ENCODE results near the gene GPR83. TPM values are rescaled to one million over a fixed set of nuclear protein-coding genes. Genes with fewer than 3 reads are reported as not detected.

Gene GPR83
- under 1 TPM in 1 of 4 donors, not detected in 3; 0.09 TPM for total RNA-seq

DNA sequence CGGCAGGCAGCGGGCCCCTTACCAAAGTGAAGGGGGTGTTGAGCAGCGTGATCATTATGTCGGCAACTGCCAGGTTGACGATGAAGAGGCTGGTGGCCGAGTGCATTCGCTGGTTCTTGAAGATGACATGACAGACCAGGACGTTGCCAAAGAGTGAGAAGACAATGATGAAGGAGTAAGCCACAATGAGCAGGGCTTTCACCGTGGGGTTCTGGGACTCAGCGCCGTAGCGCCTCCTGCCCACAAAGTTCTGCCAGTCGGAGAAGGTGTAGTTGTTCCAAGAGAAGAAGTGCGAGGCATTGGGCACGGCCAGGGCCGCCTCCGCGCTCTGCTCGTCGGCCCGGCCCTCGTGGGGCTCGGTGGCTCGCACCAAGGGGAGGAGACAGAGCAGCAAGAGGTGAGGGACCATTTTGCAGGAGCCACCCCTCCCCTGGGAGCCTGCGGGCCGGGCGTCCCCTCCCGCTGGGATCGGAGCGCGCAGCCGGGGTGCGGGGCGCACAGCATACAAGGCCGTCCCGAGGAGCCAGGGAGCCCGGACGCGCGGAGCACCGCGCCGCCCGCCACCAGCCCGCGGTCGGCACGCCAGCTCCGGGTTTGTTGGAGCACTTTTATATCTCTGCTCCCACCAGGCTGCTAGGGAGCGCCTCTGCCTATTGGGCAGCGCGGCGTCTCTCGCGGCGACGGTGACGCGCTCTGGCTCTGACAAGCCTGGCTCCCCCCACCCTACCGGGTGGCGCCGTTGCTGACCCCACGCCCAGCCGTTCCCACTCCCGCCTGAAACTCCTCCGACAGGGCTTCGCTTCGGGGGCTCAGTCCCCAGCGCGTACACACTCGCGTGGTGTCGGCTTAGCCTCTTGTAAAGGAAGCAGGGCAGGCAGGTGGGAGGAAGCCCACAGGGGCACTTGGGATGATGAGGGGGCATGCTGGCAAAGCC, at the start of gene GPR83:
Gene GPR83 (minus strand): TSS at position 581 of the 934 bp plus-strand sequence. CDS start 172 bp downstream, at position 409.
- DNase-seq (ENCODE audit: low spot score) (no peak), ATAC-seq (ENCODE audit: low FRiP score) (no peak)
- TF ChIP-seq, protein P1, sequence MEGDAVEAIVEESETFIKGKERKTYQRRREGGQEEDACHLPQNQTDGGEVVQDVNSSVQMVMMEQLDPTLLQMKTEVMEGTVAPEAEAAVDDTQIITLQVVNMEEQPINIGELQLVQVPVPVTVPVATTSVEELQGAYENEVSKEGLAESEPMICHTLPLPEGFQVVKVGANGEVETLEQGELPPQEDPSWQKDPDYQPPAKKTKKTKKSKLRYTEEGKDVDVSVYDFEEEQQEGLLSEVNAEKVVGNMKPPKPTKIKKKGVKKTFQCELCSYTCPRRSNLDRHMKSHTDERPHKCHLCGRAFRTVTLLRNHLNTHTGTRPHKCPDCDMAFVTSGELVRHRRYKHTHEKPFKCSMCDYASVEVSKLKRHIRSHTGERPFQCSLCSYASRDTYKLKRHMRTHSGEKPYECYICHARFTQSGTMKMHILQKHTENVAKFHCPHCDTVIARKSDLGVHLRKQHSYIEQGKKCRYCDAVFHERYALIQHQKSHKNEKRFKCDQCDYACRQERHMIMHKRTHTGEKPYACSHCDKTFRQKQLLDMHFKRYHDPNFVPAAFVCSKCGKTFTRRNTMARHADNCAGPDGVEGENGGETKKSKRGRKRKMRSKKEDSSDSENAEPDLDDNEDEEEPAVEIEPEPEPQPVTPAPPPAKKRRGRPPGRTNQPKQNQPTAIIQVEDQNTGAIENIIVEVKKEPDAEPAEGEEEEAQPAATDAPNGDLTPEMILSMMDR (IDR thresholded peaks at IDR 0.05) = no peak

DNA sequence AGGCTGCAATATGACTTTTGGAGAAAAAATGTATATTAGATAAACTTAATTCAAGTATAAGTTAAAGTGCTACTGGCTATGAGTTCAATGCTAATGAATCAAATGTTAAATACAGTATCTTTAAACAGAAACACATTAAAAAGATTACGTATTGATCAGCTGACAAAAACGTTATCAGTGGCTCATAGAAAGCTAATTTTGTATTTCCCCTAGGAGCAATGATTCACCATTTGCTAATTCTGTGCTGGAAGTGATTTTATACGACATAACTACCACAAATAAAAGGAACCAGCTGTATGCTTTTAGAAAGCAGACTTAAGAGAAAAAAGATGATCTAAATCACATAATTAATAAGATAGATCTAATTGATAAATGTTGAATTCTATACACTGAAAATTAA, 48.8 kb upstream of the GPR83 start:
- no peak for DNase-seq (ENCODE audit: low spot score)
- TF ChIP-seq, protein P1 (IDR thresholded peaks at IDR 0.05) = no peak
- no peak for ATAC-seq (ENCODE audit: low FRiP score)

DNA sequence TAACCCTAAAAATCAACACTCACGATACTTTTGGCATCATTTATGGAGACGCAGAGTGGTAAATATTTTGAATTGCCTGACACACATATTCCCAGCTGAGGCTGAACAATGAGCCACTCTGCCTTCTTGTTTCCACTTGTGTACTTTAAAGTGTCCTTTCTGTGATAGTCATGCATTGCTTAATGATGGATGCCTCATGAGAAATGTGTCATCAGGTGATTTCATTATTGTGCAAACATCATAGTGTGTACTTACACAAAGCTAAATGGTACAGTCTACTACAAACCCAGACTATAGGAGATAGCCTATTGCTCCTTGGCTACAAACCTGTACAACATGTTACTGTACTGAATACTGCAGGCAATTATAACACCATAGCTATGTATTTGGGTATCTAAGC, 48.2 kb upstream of the GPR83 start:
- DNase-seq (ENCODE audit: low spot score) = no peak
- TF ChIP-seq, protein P1 (IDR thresholded peaks at IDR 0.05) = no peak
- no peak for ATAC-seq (ENCODE audit: low FRiP score)

DNA sequence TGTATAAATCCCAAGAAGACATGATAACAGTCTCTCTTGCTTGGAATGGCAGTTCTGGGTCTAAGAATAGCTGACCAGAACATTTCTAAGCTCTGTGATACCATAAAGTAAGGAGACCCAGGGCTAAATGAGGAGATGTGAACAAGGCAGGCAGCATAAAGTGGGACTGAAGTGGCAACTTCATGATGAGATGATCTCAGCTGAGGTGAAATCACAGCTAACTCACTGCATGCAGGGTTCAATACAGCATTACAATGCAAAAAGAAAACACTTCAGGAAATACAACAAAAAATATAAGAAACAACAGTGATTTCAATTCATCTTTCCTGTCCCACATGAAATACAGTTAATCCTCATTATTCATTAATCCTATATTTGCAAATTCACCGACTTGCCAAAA, 47.8 kb upstream of the GPR83 start:
- DNase-seq (ENCODE audit: low spot score) (no peak), ATAC-seq (ENCODE audit: low FRiP score) (no peak)
- TF ChIP-seq, protein P1 (IDR thresholded peaks at IDR 0.05) = no peak

DNA sequence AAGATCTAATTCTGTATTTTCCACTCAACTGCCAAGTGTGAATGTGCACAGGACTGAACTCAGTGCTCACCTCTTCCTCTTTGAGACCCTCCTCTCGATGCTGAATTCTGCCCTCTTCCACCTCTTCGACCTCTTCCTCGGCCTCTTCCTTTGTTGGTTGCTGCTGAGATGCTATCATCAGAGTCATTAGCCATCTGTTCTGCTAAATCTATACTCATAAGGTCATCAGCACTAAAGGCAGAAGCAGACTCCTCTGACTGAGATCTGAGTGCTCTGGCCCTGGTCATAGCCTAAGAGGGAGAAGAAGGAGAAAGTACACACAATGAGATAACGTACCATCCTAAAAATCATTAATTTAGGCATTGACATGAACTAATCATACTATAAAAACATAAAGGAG, 45.9 kb upstream of the GPR83 start:
- no peak for ATAC-seq (ENCODE audit: low FRiP score)

DNA sequence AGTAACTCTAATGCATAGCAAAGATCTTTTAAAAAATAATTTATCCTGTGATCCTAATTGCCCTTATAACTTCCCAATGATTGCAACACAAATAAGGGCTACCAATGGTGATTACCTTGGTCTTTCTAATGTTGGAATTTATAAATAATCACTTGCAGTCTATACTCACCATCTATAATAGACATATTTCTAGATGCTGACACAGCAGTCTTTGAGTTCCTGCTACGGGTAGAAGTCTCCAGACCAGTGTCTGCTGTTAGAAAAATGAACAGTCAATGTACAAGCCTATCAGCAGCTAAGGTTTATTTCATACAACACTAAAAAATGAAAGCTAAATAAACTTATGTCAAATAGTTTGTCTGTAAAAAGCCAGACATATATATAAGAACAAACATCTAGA, 44.4 kb upstream of the GPR83 start:
- TF ChIP-seq, protein P1 (IDR thresholded peaks at IDR 0.05) = no peak
- ATAC-seq (ENCODE audit: low FRiP score) = no peak
- DNase-seq (ENCODE audit: low spot score) = no peak

More for the DNA sequence above, 45.9 kb upstream of the GPR83 start:
- no peak for DNase-seq (ENCODE audit: low spot score)
- TF ChIP-seq, protein P1 (IDR thresholded peaks at IDR 0.05) = no peak

DNA sequence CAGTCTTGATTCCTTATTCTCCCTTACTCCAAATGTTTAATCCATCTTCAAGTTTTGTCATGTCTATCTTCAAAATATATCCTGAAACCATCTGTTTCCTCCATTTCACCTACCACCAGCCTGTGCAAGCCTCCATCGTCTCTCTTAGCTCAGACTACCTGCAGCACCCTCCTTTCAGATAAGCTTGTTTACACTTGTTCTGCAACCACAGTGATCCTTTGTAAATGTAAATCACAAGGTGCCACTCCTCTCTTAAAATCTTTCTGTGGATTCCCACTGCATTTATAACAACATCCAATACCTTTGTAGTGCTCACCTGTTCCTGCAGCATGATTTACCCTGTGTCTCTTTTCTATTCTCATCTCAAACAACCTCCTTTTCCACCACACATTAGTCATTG, 31.8 kb upstream of the GPR83 start:
- TF ChIP-seq, protein P1 (IDR thresholded peaks at IDR 0.05) = no peak
- no peak for ATAC-seq (ENCODE audit: low FRiP score)
- DNase-seq (ENCODE audit: low spot score) = no peak
